Kasumi-1 (cell line): Measurements from ENCODE around the gene FBP2.
A peak's percentile ranks its signal among the peaks of the same experiment; 100 is the strongest.
"Not testable (repeated sequence)": the region's sequence is repeated elsewhere in the genome, so short reads cannot be mapped to it uniquely, and the experiment has no call there.

Experiments used
- DNase-seq, 2 experiments: peaks; one replicate each; lab custom pipeline; 2025; lab: John Stamatoyannopoulos, UW

The FBP2 gene

GRCh38 chr9:94606646-94607422 lies 13.2 kb upstream of the FBP2 start:
- no peak for DNase-seq

GRCh38 chr9:94603259-94604160 lies 9.9 kb upstream of the FBP2 start:
- peak; percentile 45 to 63 for DNase-seq

GRCh38 chr9:94602666-94603065 lies 9.0 kb upstream of the FBP2 start:
- DNase-seq: no peak

- no peak for DNase-seq
Measured at GRCh38 chr9:94600715-94601114, 7.1 kb upstream of the FBP2 start.

- DNase-seq: no peak
Measured at GRCh38 chr9:94600258-94600657, 6.6 kb upstream of the FBP2 start.

GRCh38 chr9:94599102-94599501 lies 5.5 kb upstream of the FBP2 start:
- DNase-seq: no peak

GRCh38 chr9:94592683-94593082 lies 941 bp downstream of the FBP2 start:
- not testable (repeated sequence) for DNase-seq

GRCh38 chr9:94591876-94592275 lies 1.7 kb downstream of the FBP2 start:
- no peak for DNase-seq

- DNase-seq: not testable (repeated sequence)
Measured at GRCh38 chr9:94591046-94591545, 2.5 kb downstream of the FBP2 start.

- DNase-seq: no peak
Measured at GRCh38 chr9:94588681-94589080, 4.9 kb downstream of the FBP2 start.

GRCh38 chr9:94586814-94587213 lies 6.8 kb downstream of the FBP2 start:
- no peak for DNase-seq

- no peak for DNase-seq
Measured at GRCh38 chr9:94586316-94586715, 7.3 kb downstream of the FBP2 start.

GRCh38 chr9:94584555-94584954 lies 9.1 kb downstream of the FBP2 start:
- no peak for DNase-seq

- DNase-seq: no peak
Measured at GRCh38 chr9:94581728-94582127, 11.9 kb downstream of the FBP2 start.

GRCh38 chr9:94577571-94577970 lies 16.1 kb downstream of the FBP2 start:
- no peak for DNase-seq

- DNase-seq: no peak
Measured at GRCh38 chr9:94577036-94577435, 16.6 kb downstream of the FBP2 start.

GRCh38 chr9:94576131-94576530 lies 17.5 kb downstream of the FBP2 start:
- DNase-seq: no peak

GRCh38 chr9:94568972-94569712 lies 24.5 kb downstream of the FBP2 start:
- DNase-seq: no peak

GRCh38 chr9:94568250-94568889 lies 25.3 kb downstream of the FBP2 start:
- DNase-seq: no peak

GRCh38 chr9:94567271-94567670 lies 26.4 kb downstream of the FBP2 start:
- no peak for DNase-seq

- no peak for DNase-seq
Measured at GRCh38 chr9:94566550-94566949, 27.1 kb downstream of the FBP2 start.

GRCh38 chr9:94564279-94564678 lies 29.3 kb downstream of the FBP2 start:
- DNase-seq: not testable (repeated sequence)
